HepG2 (cell line): ENCODE data around the gene NEDD4L. TPM values are rescaled to one million over a fixed set of nuclear protein-coding genes. Genes with fewer than 3 reads are reported as not detected.

Experiments used
- CEBPZ ChIP-seq: IDR thresholded peaks from 2 replicates; pipeline ENCODE4 v1.6.1; 2012; ENCODE audit warnings: low read length, improper control_type of control experiment
- CREM ChIP-seq, 2 experiments: sonication (generic) in 1 of 2; formaldehyde crosslinking in 1 of 2; IDR thresholded peaks; 2 replicates each; pipeline versions ENCODE4 v1.4.0 to v1.6.1; 2016 to 2020; ENCODE audit warnings: antibody characterized with exemption in 1 of 2, mild to moderate bottlenecking in 1 of 2, missing genetic modification reagents in 1 of 2
- DMTF1 ChIP-seq: sonication (generic); formaldehyde crosslinking; IDR thresholded peaks from 2 replicates; pipeline ENCODE4 v1.4.0; 2020; ENCODE audit warnings: mild to moderate bottlenecking, missing genetic modification reagents
- HNRNPUL1 ChIP-seq: fragments of 200-400 bp; formaldehyde crosslinking; IDR thresholded peaks from 2 replicates; pipeline ENCODE4 v1.6.1; 2017; ENCODE audit warnings: low read depth, mild to moderate bottlenecking, low read length, moderate library complexity
- PAWR ChIP-seq: sonication (generic); formaldehyde crosslinking; IDR thresholded peaks from 2 replicates; pipeline ENCODE4 v1.4.0; 2020; ENCODE audit warnings: missing genetic modification reagents, mild to moderate bottlenecking, borderline replicate concordance
- TERF1 ChIP-seq: sonication (generic); formaldehyde crosslinking; IDR thresholded peaks from 2 replicates; pipeline ENCODE4 v1.8.0; 2022; ENCODE audit warnings: mild to moderate bottlenecking, missing genetic modification reagents, moderate library complexity
- ZBTB21 ChIP-seq: sonication (generic); formaldehyde crosslinking; IDR thresholded peaks from 2 replicates; pipeline ENCODE4 v1.4.0; 2020; ENCODE audit warnings: missing genetic modification reagents
- ZNF652 ChIP-seq: IDR thresholded peaks from 2 replicates; pipeline ENCODE4 v1.6.1; 2016; ENCODE audit warnings: low read depth, borderline replicate concordance
- polyA plus RNA-seq, 8 experiments: library from polyadenylated mRNA; depleted of rRNA in 3 of 8; stranded (reverse) in 7 of 8; unstranded in 1 of 8; fragments of >200 nt; fragmentation: Illumina TruSeq in 4 of 8; extraction: Trizol in 4 of 8; gene quantifications; 2 replicates each; pipeline versions ENCODE4 v1.2.1 to v1.2.3, GENCODE V29; 2011 to 2016; ENCODE audit warnings: low read depth in 4 of 8, missing spikeins in 1 of 8, mixed read lengths in 1 of 8; ENCODE audit not compliant: insufficient read depth in 1 of 8
- total RNA-seq, 5 experiments: library from RNA; depleted of rRNA; stranded (reverse); fragments of >200 nt; fragmentation: Illumina TruSeq; extraction: Trizol; gene quantifications; 2 replicates each; pipeline ENCODE4 v1.2.3, GENCODE V29; 2016; ENCODE audit warnings: low read depth in 1 of 5

Gene NEDD4L
- total and polyA plus RNA-seq, 2 of the 13 experiments (the other 11 are each of a cell fraction or from before 2014, with no cell fraction given), result 168 to 390 TPM

- TF ChIP-seq CREM (IDR thresholded peaks at IDR 0.05) (no peak), CREM (CRISPR knock-in tag; IDR thresholded peaks at IDR 0.05) (no peak), DMTF1 (CRISPR knock-in tag) (no peak), ZBTB21 (CRISPR knock-in tag) (no peak), CEBPZ (no peak), ZNF652 (CRISPR knock-in tag) (no peak), TERF1 (CRISPR knock-in tag) (no peak), PAWR (no peak), HNRNPUL1 (no peak)
These were observed 139.2 kb downstream of the NEDD4L start (continued) for GRCh38 chr18:58183226-58183625.
